Suppressor macrophage (primary cell): ENCODE results near the gene UBQLN4.

Source experiments
- DNase-seq, 4 experiments: peaks; one replicate each; pipeline ENCODE4 v3.0.0-alpha.2; 2020 to 2022

UBQLN4 gene

GRCh38 chr1:156012051-156012817 lies 41.4 kb downstream of the UBQLN4 start:
- no peak for DNase-seq

GRCh38 chr1:156009404-156009803 lies 44.2 kb downstream of the UBQLN4 start:
- DNase-seq: no peak

- DNase-seq: no peak
Observed at GRCh38 chr1:156006666-156007376, 46.8 kb downstream of the UBQLN4 start.

GRCh38 chr1:156004843-156005584 lies 48.6 kb downstream of the UBQLN4 start:
- DNase-seq: no peak

GRCh38 chr1:156003923-156004188 lies 49.7 kb downstream of the UBQLN4 start:
- no peak for DNase-seq

- no peak for DNase-seq
Observed at GRCh38 chr1:156002188-156002911, 51.2 kb downstream of the UBQLN4 start.

GRCh38 chr1:156001662-156002171 lies 51.9 kb downstream of the UBQLN4 start:
- peak in 1 of 4 experiments; percentile 31 for DNase-seq

GRCh38 chr1:156001021-156001661 lies 52.5 kb downstream of the UBQLN4 start:
- DNase-seq: no peak

- no peak for DNase-seq
Observed at GRCh38 chr1:155999964-156000363, 53.6 kb downstream of the UBQLN4 start.

- DNase-seq: no peak
Observed at GRCh38 chr1:155996166-155996565, 57.4 kb downstream of the UBQLN4 start.

GRCh38 chr1:155993595-155993994 lies 60.0 kb downstream of the UBQLN4 start:
- DNase-seq: no peak

GRCh38 chr1:155990005-155990739 lies 63.4 kb downstream of the UBQLN4 start:
- DNase-seq: peak; percentile 91 to 97 (median 94)

GRCh38 chr1:155989242-155990004 lies 64.2 kb downstream of the UBQLN4 start:
- peak; percentile 88 to 92 (median 90) for DNase-seq
